Inferior parietal cortex (tissue), 1 donor: Measurements from ENCODE around the gene SNU13.
"Not testable (repeated sequence)": the region's sequence is repeated elsewhere in the genome, so short reads cannot be mapped to it uniquely, and the experiment has no call there.

Source experiments
- DNase-seq: peaks from one replicate; pipeline ENCODE4 v3.0.0-alpha.2; 2016; ENCODE audit errors: extremely low spot score

SNU13 gene

GRCh38 chr22:41688365-41689211, at the start of gene SNU13:
Gene SNU13, minus strand, starts transcription at chr22:41688867. Its CDS starts 71 bp downstream, at chr22:41688796.
- DNase-seq, result peak; percentile 94

GRCh38 chr22:41733241-41733640, 44.6 kb upstream of the SNU13 start:
- DNase-seq, result not testable (repeated sequence)

- DNase-seq, result no peak
Observed at GRCh38 chr22:41732096-41732772, 43.6 kb upstream of the SNU13 start.

- no peak for DNase-seq
Observed at GRCh38 chr22:41731609-41732008, 42.9 kb upstream of the SNU13 start.

- DNase-seq, result no peak
Observed at GRCh38 chr22:41725510-41726110, 36.9 kb upstream of the SNU13 start.

- DNase-seq, result no peak
Observed at GRCh38 chr22:41722496-41722895, 33.8 kb upstream of the SNU13 start.

- no peak for DNase-seq
Observed at GRCh38 chr22:41713004-41713403, 24.3 kb upstream of the SNU13 start.

GRCh38 chr22:41709341-41709740, 20.7 kb upstream of the SNU13 start:
- no peak for DNase-seq

- DNase-seq, result no peak
Observed at GRCh38 chr22:41702763-41703162, 14.1 kb upstream of the SNU13 start.

GRCh38 chr22:41700108-41700364, 11.4 kb upstream of the SNU13 start:
- no peak for DNase-seq

GRCh38 chr22:41699264-41700107, 10.8 kb upstream of the SNU13 start, which contains the start of gene MEI1:
Gene MEI1, plus strand, starts transcription at chr22:41699503. Its CDS starts 36 bp downstream, at chr22:41699539.
- peak; percentile 86 for DNase-seq

- peak; percentile 95 for DNase-seq
Observed at GRCh38 chr22:41697126-41697775, 8.6 kb upstream of the SNU13 start.

- no peak for DNase-seq
Observed at GRCh38 chr22:41696703-41697102, 8.0 kb upstream of the SNU13 start.

- DNase-seq, result no peak
Observed at GRCh38 chr22:41695211-41695610, 6.5 kb upstream of the SNU13 start.

GRCh38 chr22:41690476-41690875, 1.8 kb upstream of the SNU13 start:
- DNase-seq, result no peak

- DNase-seq, result no peak
Observed at GRCh38 chr22:41687901-41688364, 734 bp downstream of the SNU13 start.

- DNase-seq, result not testable (repeated sequence)
Observed at GRCh38 chr22:41686890-41687289, 1.8 kb downstream of the SNU13 start.

GRCh38 chr22:41684194-41684593, 4.5 kb downstream of the SNU13 start:
- no peak for DNase-seq

GRCh38 chr22:41683616-41684015, 5.1 kb downstream of the SNU13 start:
- DNase-seq, result no peak

GRCh38 chr22:41683052-41683451, 5.6 kb downstream of the SNU13 start:
- DNase-seq, result no peak
